ENCODE data around the gene GGTLC2.

DNA sequence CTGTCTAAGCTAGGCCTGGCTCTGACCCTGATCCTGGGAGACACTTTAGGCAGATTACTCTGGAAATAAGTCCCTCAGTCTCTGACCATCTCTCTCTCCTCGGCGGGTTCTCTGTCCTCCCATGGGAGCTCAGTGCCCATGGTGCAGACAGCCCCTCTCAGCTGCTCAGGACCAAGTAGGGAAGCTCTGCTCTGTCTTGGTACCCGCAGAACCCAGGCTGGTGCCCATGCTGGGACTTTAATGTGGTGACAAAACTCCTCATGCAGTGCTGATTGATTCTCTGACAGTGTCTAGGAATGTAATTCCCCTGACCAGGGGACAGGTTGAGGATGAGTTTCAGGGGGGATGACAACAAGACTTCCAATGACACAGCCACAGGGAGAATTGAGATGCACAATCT is 30.3 kb upstream of the GGTLC2 start:
- TF ChIP-seq POLR2AphosphoS5 (IDR thresholded peaks at IDR 0.05) = no peak
- no peak for TF ChIP-seq POLR2A (IDR thresholded peaks at IDR 0.05)

Measured in suprapubic skin (tissue), 4 donors.